Measurements from ENCODE around the gene OR2AE1. TPM values are rescaled to one million over a fixed set of nuclear protein-coding genes. Genes with fewer than 3 reads are reported as not detected.

OR2AE1 gene
- total RNA-seq, 1 donor from 2014 or later = not detected

DNA sequence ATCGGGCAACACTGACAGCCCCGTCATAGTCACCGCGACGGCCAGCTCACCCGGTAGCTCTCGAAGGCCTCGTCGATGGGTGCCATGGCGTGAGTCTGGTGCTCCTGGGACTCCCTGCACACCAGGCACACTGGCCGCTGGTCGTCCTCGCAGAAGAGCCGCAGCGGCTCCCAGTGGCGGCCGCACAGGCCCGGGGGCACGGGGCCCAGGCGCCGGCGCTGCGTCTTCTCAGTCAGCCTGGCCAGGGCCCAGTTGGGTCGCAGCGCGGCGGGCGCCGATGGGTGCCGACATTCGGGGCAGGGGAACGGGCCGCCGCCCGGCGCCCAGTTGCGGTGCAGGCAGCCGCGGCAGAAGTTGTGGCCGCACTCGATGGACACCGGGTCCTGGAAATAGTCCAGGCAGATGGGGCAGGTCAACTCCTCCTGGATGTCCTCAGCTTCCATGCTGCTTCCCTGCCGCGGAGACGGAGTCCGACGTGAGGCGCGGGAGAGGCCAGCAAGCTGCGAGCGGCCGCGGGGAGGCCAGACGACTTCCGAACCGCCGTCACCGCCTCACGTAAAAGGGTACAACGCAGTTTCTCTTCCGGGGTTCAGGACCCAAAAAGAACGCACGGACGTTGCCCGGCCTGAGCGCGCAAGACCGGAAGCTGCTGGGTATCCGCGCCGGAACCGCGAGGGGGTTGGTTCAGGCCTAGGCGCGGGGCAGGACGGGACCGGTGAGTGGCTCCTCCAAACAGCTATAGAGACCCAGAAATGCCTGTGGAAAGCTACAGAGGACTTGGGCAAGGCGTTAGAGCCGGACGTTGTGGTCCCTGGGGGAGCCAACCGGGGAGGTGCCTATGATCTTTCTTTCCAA, 42.4 kb upstream of the OR2AE1 start, which contains the start of gene TRIM4:
Gene TRIM4 (minus strand): TSS at position 572 of the 855 bp plus-strand sequence. CDS start 129 bp downstream, at position 443.
- H3K27ac Mint-ChIP-seq = peak within 1 kb of the TSS; percentile 91
- no peaks in the 10 kb centered on the region for H3K27me3 Mint-ChIP-seq
- H3K4me3 Mint-ChIP-seq (ENCODE audit: low read depth) = peak within 1 kb of the TSS; percentile 84
- peaks cover 2% of the 10 kb centered on the region for H3K36me3 Mint-ChIP-seq (ENCODE audit: insufficient read depth)
- peaks cover 9% of the 10 kb centered on the region for H3K4me1 Mint-ChIP-seq (ENCODE audit: low read depth)
- peak; percentile 23 for TF ChIP-seq CTCF (IDR thresholded peaks at IDR 0.05; ENCODE audit: unreplicated experiment)
- peak; percentile 39 for DNase-seq (ENCODE audit: low spot score, unreplicated experiment)
- peaks cover 5% of the 10 kb centered on the region for H3K9me3 Mint-ChIP-seq (ENCODE audit: low read depth)

- Mint-ChIP-seq H3K4me1 (ENCODE audit: low read depth) (peaks cover 6% of the 10 kb centered on the region), H3K27ac (no peak overlapping the region), H3K36me3 (ENCODE audit: insufficient read depth) (peaks cover 4% of the 10 kb centered on the region), H3K4me3 (ENCODE audit: low read depth) (no peak overlapping the region), H3K9me3 (ENCODE audit: low read depth) (peaks cover 2% of the 10 kb centered on the region), H3K27me3 (no peaks in the 10 kb centered on the region)
- no peak for DNase-seq (ENCODE audit: low spot score, unreplicated experiment)
- TF ChIP-seq CTCF (IDR thresholded peaks at IDR 0.05; ENCODE audit: unreplicated experiment) = no peak
Observed at GRCh38 chr7:99910976-99911375, 34.1 kb upstream of the OR2AE1 start.

GRCh38 chr7:99901581-99901980, 24.7 kb upstream of the OR2AE1 start:
- no peak overlapping the region for H3K4me3 Mint-ChIP-seq (ENCODE audit: low read depth)

GRCh38 chr7:99899830-99900519, 23.1 kb upstream of the OR2AE1 start:
- Mint-ChIP-seq H3K4me3 (ENCODE audit: low read depth) (no peak overlapping the region), H3K27ac (no peak overlapping the region), H3K27me3 (no peaks in the 10 kb centered on the region), H3K36me3 (ENCODE audit: insufficient read depth) (peaks cover 11% of the 10 kb centered on the region), H3K9me3 (ENCODE audit: low read depth) (no peaks in the 10 kb centered on the region), H3K4me1 (ENCODE audit: low read depth) (no peaks in the 10 kb centered on the region)
- no peak for DNase-seq (ENCODE audit: low spot score, unreplicated experiment)
- TF ChIP-seq CTCF (IDR thresholded peaks at IDR 0.05; ENCODE audit: unreplicated experiment) = no peak

More at GRCh38 chr7:99901581-99901980, 24.7 kb upstream of the OR2AE1 start:
- DNase-seq (ENCODE audit: low spot score, unreplicated experiment) = no peak
- Mint-ChIP-seq H3K36me3 (ENCODE audit: insufficient read depth) (peaks cover 11% of the 10 kb centered on the region), H3K27ac (no peak overlapping the region), H3K9me3 (ENCODE audit: low read depth) (no peaks in the 10 kb centered on the region), H3K27me3 (no peaks in the 10 kb centered on the region), H3K4me1 (ENCODE audit: low read depth) (no peaks in the 10 kb centered on the region)
- TF ChIP-seq CTCF (IDR thresholded peaks at IDR 0.05; ENCODE audit: unreplicated experiment) = no peak

GRCh38 chr7:99898836-99899235, 22.0 kb upstream of the OR2AE1 start:
- H3K4me3 Mint-ChIP-seq (ENCODE audit: low read depth) = no peak overlapping the region
- no peaks in the 10 kb centered on the region for H3K9me3 Mint-ChIP-seq (ENCODE audit: low read depth)
- TF ChIP-seq CTCF (IDR thresholded peaks at IDR 0.05; ENCODE audit: unreplicated experiment) = no peak
- no peaks in the 10 kb centered on the region for H3K4me1 Mint-ChIP-seq (ENCODE audit: low read depth)
- no peak overlapping the region for H3K27ac Mint-ChIP-seq
- H3K27me3 Mint-ChIP-seq = no peaks in the 10 kb centered on the region
- peaks cover 11% of the 10 kb centered on the region for H3K36me3 Mint-ChIP-seq (ENCODE audit: insufficient read depth)
- no peak for DNase-seq (ENCODE audit: low spot score, unreplicated experiment)

Measured in progenitor cell of endocrine pancreas (in vitro differentiated cells).